Measurements from ENCODE around the gene TNS3. TPM values are rescaled to one million over a fixed set of nuclear protein-coding genes. Genes with fewer than 3 reads are reported as not detected.

TNS3 gene
- total RNA-seq, 1 experiment from 2014 or later: 9.5 TPM

- WGBS (ENCODE audit: extremely low coverage, insufficient read length, low lambda C conversion rate): no CpG with 5 or more reads among the region's 11 CpGs
- Histone ChIP-seq H3K79me2 (ENCODE audit: insufficient read depth, low read length) (no peaks in the 10 kb centered on the region), H2AK5ac (ENCODE audit: insufficient read length, low read length) (no peak overlapping the region), H3K18ac (ENCODE audit: insufficient read length, low read depth, low read length) (no peak overlapping the region), H2AFZ (ENCODE audit: low read length) (no peak overlapping the region), H3K14ac (ENCODE audit: insufficient read depth, low read length) (no peak overlapping the region), H3K23ac (ENCODE audit: insufficient read length, low read depth, low read length) (no peak overlapping the region), H4K91ac (ENCODE audit: insufficient read length, low read depth, low read length) (no peak overlapping the region), H3K23me2 (ENCODE audit: insufficient read length, low read depth, low read length, poor library complexity, severe bottlenecking) (no peaks in the 10 kb centered on the region), H2BK15ac (ENCODE audit: low read depth, low read length) (no peak overlapping the region), H3K4ac (ENCODE audit: low read depth, low read length) (no peak overlapping the region), H4K20me1 (ENCODE audit: control insufficient read depth, insufficient read depth, insufficient read length) (no peaks in the 10 kb centered on the region), H3T11ph (ENCODE audit: low read length) (no peak overlapping the region), H2BK5ac (ENCODE audit: insufficient read length, low read length) (no peak overlapping the region), H3K56ac (ENCODE audit: insufficient read length, low read depth, low read length) (no peak overlapping the region), H3K4me2 (ENCODE audit: insufficient read depth, insufficient read length, low read length) (no peak overlapping the region), H3K9me3 (ENCODE audit: control insufficient read depth, low read depth, low read length) (no peaks in the 10 kb centered on the region), H2BK120ac (ENCODE audit: low read depth, low read length, poor library complexity, severe bottlenecking) (no peak overlapping the region), H3K9ac (ENCODE audit: extremely low read depth, insufficient read length, low read length) (no peak overlapping the region), H3K27me3 (ENCODE audit: insufficient read depth, low read length) (no peaks in the 10 kb centered on the region), H2BK12ac (ENCODE audit: insufficient read length, low read depth, low read length) (no peak overlapping the region), H4K8ac (replicated peaks; ENCODE audit: insufficient read length, low read depth, low read length) (no peak overlapping the region), H2BK20ac (ENCODE audit: low read depth, low read length, poor library complexity, severe bottlenecking) (no peak overlapping the region), H4K5ac (ENCODE audit: insufficient read length, low read depth, low read length) (no peak overlapping the region), H3K4me1 (ENCODE audit: insufficient read depth, low read length) (peaks cover 2% of the 10 kb centered on the region; the same call in 1 of the 2 replicates), H3K79me1 (ENCODE audit: insufficient read depth, low read depth, low read length, poor library complexity, severe bottlenecking) (no peaks in the 10 kb centered on the region), H3K27ac (ENCODE audit: insufficient read length, low read depth, low read length) (no peak overlapping the region)
- DNase-seq: no peak
- no peaks in the 10 kb centered on the region for H3K9me3 Mint-ChIP-seq
- peaks cover 5 to 21% (median 14%) of the 10 kb centered on the region in 3 experiments; a peak in 5 of 7 replicates for H3K36me3 Mint-ChIP-seq (ENCODE audit: insufficient read depth in 1 of 3, low read depth in 3 of 3)
- no peaks in the 10 kb centered on the region; the same call in 1 of the 2 replicates for H3K27me3 Mint-ChIP-seq (ENCODE audit: low read depth)
- no peak for TF ChIP-seq CTCF (conservative IDR thresholded peaks at IDR 0.05)
- peaks cover 10 to 11% of the 10 kb centered on the region in 2 experiments for H3K4me1 Mint-ChIP-seq
- no peak overlapping the region for H3K4me3 Mint-ChIP-seq
- no peak overlapping the region for H3K27ac Mint-ChIP-seq
Observed at GRCh38 chr7:47420122-47420780, 161.7 kb downstream of the TNS3 start.
